Activated T-helper 1 cell treated with anti-CD3 and anti-CD28 coated beads, Interleukin-12 subunit alpha, Interleukin-12 subunit beta, Interleukin-2, Interleukin-4 antibody, amounts not matched to agents 30 ng/mL and 10 ng/mL and 1 ng/mL, durations not matched to agents 14 hours and 24 hours and 36 hours (primary cell): ENCODE results near the gene RBMS3. TPM values are rescaled to one million over a fixed set of nuclear protein-coding genes. Genes with fewer than 3 reads are reported as not detected.

Experiments used
- DNase-seq: peaks from one replicate; pipeline ENCODE4 v3.0.0; 2021; ENCODE audit warnings: low spot score
- H3K27ac Mint-ChIP-seq: one replicate; pipeline ENCODE4 v1.8.0; 2021; ENCODE audit warnings: mild to moderate bottlenecking, mixed read lengths
- H3K27me3 Mint-ChIP-seq: one replicate; pipeline ENCODE4 v1.8.0; 2022; ENCODE audit warnings: mild to moderate bottlenecking, moderate library complexity, mixed read lengths; ENCODE audit not compliant: insufficient read depth
- H3K36me3 Mint-ChIP-seq: one replicate; pipeline ENCODE4 v1.8.0; 2021; ENCODE audit warnings: low read depth, mixed read lengths
- H3K4me1 Mint-ChIP-seq: one replicate; pipeline ENCODE4 v1.8.0; 2021; ENCODE audit warnings: low read depth, mixed read lengths
- H3K4me3 Mint-ChIP-seq: one replicate; pipeline ENCODE4 v1.8.0; 2021; ENCODE audit warnings: mild to moderate bottlenecking, moderate library complexity, mixed read lengths
- H3K9me3 Mint-ChIP-seq: one replicate; pipeline ENCODE4 v1.8.0; 2021; ENCODE audit warnings: mixed read lengths
- intact Hi-C: fragments of 100-400 bp; cut with micrococcal nuclease; formaldehyde crosslinking; loops from one replicate; pipeline ENCODE4 v1.15.1; 2024
- total RNA-seq: library from RNA; stranded (reverse); gene quantifications from 2 replicates; pipeline ENCODE4 v1.2.3, GENCODE V29; 2022

Gene RBMS3
- total RNA-seq, 1 donor from 2014 or later, result 3.7 TPM

DNA sequence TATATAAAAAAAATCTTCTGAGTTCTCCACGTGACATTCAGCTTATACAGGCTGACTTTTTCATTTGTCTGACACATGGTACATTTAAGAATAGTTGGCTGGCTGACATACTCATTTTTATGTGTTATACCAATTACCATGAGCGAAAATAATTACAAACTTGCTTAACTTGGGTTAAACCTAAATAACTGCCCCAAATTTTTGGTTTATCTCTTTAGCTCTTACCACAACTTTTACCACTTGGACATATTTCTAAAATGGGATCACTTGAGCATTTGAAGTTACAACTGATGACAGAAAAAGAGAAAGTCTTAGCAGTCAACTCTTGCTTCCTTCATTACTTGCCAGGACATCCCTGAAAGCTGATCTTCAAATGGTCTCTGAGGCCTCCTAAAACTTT, 618.1 kb downstream of the RBMS3 start:
- H3K36me3 Mint-ChIP-seq, result no peaks in the 10 kb centered on the region
- H3K4me1 Mint-ChIP-seq, result no peaks in the 10 kb centered on the region
- no peaks in the 10 kb centered on the region for H3K9me3 Mint-ChIP-seq
- intact Hi-C loops, result no loop called here
- H3K27ac Mint-ChIP-seq, result no peak overlapping the region
- H3K4me3 Mint-ChIP-seq, result no peak overlapping the region
- no peak for DNase-seq
- peaks cover 3% of the 10 kb centered on the region for H3K27me3 Mint-ChIP-seq

DNA sequence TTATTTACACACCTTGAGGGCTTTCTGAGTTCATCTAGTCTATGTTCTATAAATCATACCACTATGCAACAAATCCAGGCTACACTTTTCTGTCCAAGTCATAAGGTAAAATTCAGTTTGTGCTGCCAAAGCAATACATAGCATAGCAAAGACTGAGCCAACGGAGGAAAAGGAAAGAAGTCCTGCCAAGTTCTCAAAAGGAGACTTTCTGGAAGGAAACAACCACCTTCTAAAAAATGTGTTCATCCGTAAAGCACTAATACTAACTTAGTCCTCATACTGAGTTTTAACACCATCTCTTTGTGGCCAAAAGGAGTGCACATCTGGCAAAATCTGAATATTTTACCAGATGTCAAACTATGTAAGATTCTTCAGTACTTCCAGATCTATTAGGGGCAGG, 620.2 kb downstream of the RBMS3 start:
- intact Hi-C loops, result no loop called here
- no peak for DNase-seq
- no peaks in the 10 kb centered on the region for H3K36me3 Mint-ChIP-seq
- H3K4me1 Mint-ChIP-seq, result no peaks in the 10 kb centered on the region
- no peak overlapping the region for H3K4me3 Mint-ChIP-seq
- peaks cover 3% of the 10 kb centered on the region for H3K27me3 Mint-ChIP-seq
- H3K27ac Mint-ChIP-seq, result no peak overlapping the region
- no peaks in the 10 kb centered on the region for H3K9me3 Mint-ChIP-seq

DNA sequence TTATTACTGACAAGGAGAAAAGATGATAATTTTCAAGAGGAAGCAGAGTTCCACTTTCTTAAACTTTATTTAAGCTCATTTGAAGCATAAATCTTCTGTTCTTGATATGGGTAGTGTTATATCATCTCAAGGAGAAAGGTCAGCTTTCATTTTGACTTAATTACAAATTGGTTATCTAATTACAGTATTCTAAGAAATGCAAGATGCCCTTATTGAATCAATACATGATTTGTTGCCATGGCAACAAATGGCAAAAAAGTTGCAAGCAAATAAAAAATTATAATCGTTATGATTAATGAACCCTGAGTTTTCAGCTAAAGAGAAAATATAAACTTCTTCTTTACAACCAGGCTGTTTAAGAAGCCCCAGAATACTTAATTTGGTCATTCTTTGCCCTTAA, 622.7 kb downstream of the RBMS3 start:
- Mint-ChIP-seq H3K4me3 (no peak overlapping the region), H3K36me3 (no peaks in the 10 kb centered on the region), H3K27me3 (peaks cover 3% of the 10 kb centered on the region), H3K9me3 (no peaks in the 10 kb centered on the region), H3K4me1 (no peaks in the 10 kb centered on the region), H3K27ac (no peak overlapping the region)
- DNase-seq, result no peak
- intact Hi-C loops, result no loop called here

DNA sequence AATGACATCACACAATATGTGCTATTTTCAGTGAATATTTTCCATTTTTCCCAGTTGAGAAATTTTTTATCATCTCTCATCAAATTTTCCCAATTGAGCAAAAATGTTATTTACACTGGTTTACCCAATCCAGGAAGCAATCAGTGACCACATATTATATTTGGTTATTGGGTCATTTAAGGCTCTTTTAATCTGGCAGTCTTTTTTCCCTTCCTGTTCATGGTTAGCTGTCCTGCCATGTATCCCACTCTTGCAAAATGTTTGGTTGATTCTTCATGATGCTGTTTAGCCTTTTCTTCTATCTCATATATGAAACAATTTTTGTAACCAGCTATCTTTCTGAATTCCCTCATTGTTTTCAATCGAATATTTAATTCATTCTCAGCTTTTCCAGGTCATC, 626.0 kb downstream of the RBMS3 start:
- Mint-ChIP-seq H3K4me1 (no peaks in the 10 kb centered on the region), H3K9me3 (no peaks in the 10 kb centered on the region), H3K27ac (no peak overlapping the region), H3K27me3 (peaks cover 3% of the 10 kb centered on the region), H3K36me3 (no peaks in the 10 kb centered on the region), H3K4me3 (no peak overlapping the region)
- intact Hi-C loops, result no loop called here
- DNase-seq, result no peak

DNA sequence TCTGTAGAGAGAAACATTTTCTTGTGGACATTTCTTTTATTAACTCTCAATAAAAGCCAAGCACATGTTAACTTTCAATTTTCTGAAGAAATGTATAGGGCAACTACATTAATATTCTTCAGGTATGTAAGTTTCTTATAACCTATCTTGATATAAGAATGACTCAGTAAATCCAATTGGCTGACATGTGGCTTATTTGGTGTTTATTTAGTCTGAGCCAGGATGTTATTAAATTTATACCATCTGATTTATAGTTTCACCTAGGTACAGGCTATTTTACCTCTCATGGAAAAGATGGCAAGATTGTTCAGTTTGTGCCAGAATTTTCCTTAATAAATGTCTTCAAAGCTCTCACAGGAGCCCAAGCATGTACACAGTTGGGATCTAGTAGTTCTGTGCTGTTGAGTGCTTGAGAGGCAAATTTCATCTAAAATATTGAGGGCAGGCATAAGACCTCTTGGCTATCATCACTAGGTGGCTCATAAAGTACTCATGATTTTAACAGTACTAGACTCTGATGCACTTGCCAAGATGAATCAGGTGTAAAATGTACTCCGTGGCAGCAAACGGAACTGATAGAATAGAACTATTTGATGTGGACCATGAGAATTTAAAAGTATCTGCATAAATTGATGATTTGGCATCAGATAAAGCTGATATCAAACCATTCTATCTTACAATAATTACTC, 631.9 kb downstream of the RBMS3 start:
- Mint-ChIP-seq H3K27ac (no peak overlapping the region), H3K9me3 (no peaks in the 10 kb centered on the region), H3K27me3 (peaks cover 2% of the 10 kb centered on the region), H3K4me1 (no peaks in the 10 kb centered on the region), H3K4me3 (no peak overlapping the region), H3K36me3 (no peaks in the 10 kb centered on the region)
- no peak for DNase-seq
- intact Hi-C loops, result no loop called here

DNA sequence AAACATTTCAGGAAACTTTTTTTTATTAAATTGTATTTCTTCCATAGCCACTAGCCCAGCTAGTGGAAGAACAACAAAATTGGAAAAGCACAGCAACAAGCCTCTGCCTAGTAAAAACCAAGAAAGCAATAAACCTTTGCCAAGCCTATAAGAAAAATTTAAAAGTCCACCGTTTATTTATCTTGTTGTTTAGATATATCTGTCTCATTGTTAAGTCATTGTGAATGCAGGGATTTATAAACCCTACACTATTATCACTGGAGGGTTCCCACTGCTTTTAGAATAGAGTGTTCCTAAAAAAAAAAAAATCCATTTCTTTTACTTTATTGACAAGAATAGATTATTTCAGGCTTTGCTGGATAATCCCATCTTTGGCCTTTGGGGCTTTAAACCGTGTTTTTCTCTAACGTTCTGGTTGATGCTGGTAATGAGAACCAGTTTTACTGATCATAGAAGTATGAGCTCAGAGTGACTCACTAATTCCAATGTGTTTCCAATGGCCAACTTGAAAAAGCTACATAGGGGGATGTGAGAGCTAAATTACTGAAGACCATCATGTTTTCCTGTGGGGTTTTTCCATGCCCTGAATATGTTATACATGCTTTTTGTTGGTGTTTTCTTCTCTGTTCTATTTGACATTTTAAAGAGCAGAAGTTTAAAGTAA, 634.1 kb downstream of the RBMS3 start:
- Mint-ChIP-seq H3K27me3 (peaks cover 2% of the 10 kb centered on the region), H3K36me3 (no peaks in the 10 kb centered on the region), H3K4me1 (no peaks in the 10 kb centered on the region), H3K9me3 (no peaks in the 10 kb centered on the region), H3K4me3 (no peak overlapping the region), H3K27ac (no peak overlapping the region)
- no peak for DNase-seq
- intact Hi-C loops, result no loop called here

DNA sequence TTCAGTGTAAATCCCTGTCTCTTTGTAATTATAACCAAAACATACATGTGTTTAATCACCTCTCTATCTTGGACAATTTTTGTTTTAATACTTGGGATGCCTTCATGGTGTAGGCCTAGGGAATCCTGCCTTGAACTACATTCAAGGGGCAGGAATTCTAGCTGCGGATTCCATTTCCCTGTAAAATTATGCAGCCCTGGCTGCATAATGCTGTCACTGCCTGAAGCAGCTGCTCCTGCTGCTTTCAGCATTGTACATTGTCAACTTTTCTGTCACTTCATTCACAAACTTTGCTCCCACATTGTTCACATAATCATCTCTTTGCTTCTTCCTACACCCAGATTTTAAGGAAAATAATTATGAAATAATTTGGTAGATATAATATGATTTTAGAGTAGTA, 638.7 kb downstream of the RBMS3 start:
- no peak for DNase-seq
- intact Hi-C loops, result no loop called here
- H3K4me3 Mint-ChIP-seq, result no peak overlapping the region
- no peaks in the 10 kb centered on the region for H3K4me1 Mint-ChIP-seq
- H3K36me3 Mint-ChIP-seq, result no peaks in the 10 kb centered on the region
- H3K27ac Mint-ChIP-seq, result no peak overlapping the region
- peaks cover 2% of the 10 kb centered on the region for H3K27me3 Mint-ChIP-seq
- no peaks in the 10 kb centered on the region for H3K9me3 Mint-ChIP-seq

DNA sequence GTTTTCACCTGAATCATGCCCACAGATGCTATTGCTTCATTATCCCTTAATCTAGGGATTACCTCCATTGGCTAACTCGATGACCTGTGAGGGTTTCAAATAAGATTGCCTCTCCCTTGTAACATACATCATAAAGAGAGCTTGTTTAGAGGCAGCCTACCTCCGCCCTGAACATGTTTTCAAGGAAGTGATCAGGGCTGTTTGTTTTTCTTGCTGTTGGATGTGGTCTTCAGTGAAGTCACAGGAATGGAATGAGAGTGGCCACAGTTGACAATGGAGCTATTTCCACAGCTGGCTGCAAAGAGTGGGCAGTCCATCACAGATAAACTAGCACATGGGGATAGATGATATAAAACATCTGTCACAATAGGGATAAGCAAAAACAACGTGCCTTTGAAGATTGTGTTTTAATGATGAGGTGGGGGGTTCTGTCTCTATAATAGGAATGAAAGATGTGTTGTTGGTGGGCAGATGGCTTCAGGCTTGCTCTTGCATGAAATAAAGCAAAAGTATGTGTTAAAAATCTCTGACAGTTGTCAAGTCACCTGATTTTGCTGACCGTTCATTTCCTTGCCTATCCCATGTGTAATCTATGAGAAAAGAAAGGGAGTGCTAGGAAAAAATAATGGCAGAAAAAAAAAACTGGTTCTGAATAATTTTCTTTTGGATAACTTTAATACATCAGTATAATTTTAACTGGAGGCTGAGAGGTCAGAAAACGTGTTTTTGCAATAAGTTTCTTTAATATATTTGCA, 642.3 kb downstream of the RBMS3 start:
- H3K4me1 Mint-ChIP-seq, result no peaks in the 10 kb centered on the region
- no peak for DNase-seq
- no peaks in the 10 kb centered on the region for H3K9me3 Mint-ChIP-seq
- H3K36me3 Mint-ChIP-seq, result no peaks in the 10 kb centered on the region
- intact Hi-C loops, result no loop called here
- H3K27ac Mint-ChIP-seq, result no peak overlapping the region
- H3K4me3 Mint-ChIP-seq, result no peak overlapping the region
- H3K27me3 Mint-ChIP-seq, result peaks cover 2% of the 10 kb centered on the region

DNA sequence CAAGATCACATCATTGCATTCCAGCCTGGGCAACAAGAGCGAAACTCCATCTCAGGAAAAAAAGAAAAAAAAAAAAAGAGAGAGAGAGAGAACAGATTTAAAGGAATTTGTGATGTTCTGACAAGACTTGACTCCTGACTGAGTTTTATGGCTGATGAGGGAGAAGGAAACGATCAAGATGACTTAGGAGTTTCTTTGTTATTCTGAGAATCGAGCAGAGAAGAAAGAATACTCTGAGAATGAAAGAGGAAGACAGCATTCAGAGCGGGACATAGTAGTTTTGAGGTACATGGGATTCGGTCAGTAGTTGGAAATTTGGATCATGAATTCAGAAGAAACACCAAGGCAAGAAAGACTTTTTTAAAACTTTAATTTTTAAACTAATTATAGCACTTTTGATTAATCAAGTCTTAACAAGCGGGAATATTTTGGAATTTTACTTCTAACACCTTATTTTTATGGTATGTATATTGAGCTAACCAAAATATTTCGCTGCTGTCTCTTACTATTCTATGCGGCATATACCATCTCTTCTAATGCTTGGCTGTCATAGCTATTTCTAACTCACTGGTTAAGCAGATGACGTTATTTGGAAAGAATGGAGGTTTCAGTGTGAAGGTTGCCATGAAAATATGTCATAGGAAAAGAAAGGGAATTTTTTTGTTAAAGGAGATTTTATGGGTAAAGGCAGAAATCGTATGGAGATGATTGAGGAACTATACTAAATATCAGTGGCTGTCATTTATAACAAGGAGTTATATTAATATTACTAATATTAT, 644.1 kb downstream of the RBMS3 start:
- H3K4me1 Mint-ChIP-seq, result no peaks in the 10 kb centered on the region
- no peaks in the 10 kb centered on the region for H3K9me3 Mint-ChIP-seq
- intact Hi-C loops, result no loop called here
- H3K36me3 Mint-ChIP-seq, result no peaks in the 10 kb centered on the region
- H3K27me3 Mint-ChIP-seq, result peaks cover 2% of the 10 kb centered on the region
- no peak for DNase-seq
- H3K4me3 Mint-ChIP-seq, result no peak overlapping the region
- H3K27ac Mint-ChIP-seq, result no peak overlapping the region

DNA sequence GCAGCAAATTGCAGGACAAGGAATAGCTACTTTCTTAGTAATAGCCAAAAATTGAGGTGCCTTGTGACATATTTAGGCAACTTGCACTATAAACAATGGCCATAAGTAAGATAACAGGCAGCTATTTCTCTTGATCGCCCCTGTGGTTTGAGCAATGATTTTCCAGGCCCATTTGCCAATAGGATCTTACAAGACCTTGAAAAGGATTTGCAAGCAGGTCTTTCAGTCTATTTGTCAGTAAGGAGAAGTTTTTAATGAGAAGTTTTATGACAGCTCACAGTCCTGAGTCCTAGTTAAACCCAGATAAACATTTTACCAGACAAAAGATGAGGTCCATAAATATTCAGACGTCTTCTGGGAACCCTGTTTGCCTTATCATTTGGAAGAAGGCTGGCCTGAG, 645.5 kb downstream of the RBMS3 start:
- no peaks in the 10 kb centered on the region for H3K9me3 Mint-ChIP-seq
- no peaks in the 10 kb centered on the region for H3K4me1 Mint-ChIP-seq
- intact Hi-C loops, result no loop called here
- peaks cover 2% of the 10 kb centered on the region for H3K27me3 Mint-ChIP-seq
- no peaks in the 10 kb centered on the region for H3K36me3 Mint-ChIP-seq
- H3K4me3 Mint-ChIP-seq, result no peak overlapping the region
- no peak overlapping the region for H3K27ac Mint-ChIP-seq
- no peak for DNase-seq

DNA sequence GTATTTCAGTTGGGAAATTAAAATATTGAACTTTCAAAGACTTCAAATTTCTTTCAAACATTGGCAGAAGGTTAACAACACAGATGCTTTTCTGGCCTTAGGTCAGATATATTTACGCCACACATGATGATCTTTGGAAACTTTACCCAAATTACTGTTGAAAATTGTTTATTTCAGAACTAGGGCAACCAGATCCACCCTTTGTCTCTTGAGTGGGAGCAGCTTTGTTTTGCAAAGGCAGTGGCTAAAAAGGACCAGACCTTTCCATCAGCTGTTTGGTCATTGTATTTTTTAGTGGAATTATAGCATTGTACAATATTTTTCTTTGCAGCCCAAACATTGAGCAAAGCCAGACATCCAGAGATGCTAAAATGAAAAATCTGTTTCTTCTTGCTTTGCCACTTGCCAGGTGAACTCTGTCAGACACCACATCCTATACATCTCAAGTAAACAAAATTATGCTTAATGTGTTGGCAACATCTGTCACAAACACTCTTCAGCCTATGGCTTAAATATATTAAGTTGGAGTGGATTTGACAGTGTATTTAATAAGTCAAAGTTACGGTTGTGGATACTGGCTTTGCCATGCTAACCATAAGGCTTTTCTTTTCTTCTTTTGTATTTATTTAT, 651.9 kb downstream of the RBMS3 start:
- Mint-ChIP-seq H3K27me3 (peaks cover 4% of the 10 kb centered on the region), H3K27ac (no peak overlapping the region), H3K9me3 (no peaks in the 10 kb centered on the region), H3K36me3 (no peaks in the 10 kb centered on the region), H3K4me3 (no peak overlapping the region), H3K4me1 (peaks cover 8% of the 10 kb centered on the region)
- no peak for DNase-seq
- intact Hi-C loops, result no loop called here

DNA sequence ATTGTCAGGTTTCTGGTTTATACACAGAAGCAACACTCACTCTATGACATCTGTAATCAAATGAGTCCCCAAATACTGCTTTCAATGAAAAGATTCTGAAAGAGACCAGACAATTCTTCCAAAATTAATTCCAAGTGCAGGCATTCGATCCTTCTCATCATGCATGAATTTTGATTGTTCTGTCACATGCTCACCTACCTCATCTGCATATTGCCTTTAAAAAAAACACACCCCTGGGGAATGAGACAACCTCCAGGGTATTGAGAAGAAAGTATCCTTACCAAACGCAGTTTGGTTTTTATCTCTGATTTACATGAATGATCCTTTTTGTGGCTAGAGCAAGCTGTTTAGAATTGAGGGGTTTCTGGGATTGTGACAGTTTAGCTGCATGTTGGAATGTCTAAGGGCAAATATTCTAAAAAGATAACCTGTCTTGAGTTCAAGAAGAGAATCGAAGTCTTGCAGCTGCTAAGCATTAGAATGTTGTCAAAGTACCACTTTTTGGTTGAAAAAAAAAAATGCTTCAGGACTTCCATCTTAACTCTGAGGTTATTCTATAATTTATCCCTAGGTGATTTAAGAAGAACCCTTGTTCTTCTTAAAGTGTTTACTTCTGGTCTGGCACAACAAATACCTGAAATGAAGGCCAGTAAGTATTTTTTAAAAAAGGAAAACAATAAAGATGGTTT, 653.1 kb downstream of the RBMS3 start:
- H3K9me3 Mint-ChIP-seq, result no peaks in the 10 kb centered on the region
- H3K27ac Mint-ChIP-seq, result no peak overlapping the region
- intact Hi-C loops, result no loop called here
- peaks cover 4% of the 10 kb centered on the region for H3K27me3 Mint-ChIP-seq
- peaks cover 8% of the 10 kb centered on the region for H3K4me1 Mint-ChIP-seq
- no peak overlapping the region for H3K4me3 Mint-ChIP-seq
- no peaks in the 10 kb centered on the region for H3K36me3 Mint-ChIP-seq
- DNase-seq, result no peak
